Astrocyte (in vitro differentiated cells and primary cell): ENCODE results near the gene PPP1R1B. TPM values are rescaled to one million over a fixed set of nuclear protein-coding genes. Genes with fewer than 3 reads are reported as not detected.

Source experiments
- DNase-seq: peaks from one replicate; pipeline ENCODE4 v3.0.0-alpha.2; 2010; ENCODE audit warnings: low read depth
- FAIRE-seq: peaks from 2 replicates; lab custom pipeline; 2011; peaks lifted over from hg19 to GRCh38; lab: Jason Lieb, UNC
- H2AFZ ChIP-seq: 2 replicates; pipeline ENCODE4 v1.6.0; 2012; ENCODE audit warnings: low read depth, low read length, inconsistent platforms
- H3K27ac ChIP-seq: 2 replicates; pipeline ENCODE4 v1.5.1; 2011; ENCODE audit warnings: low read depth, low read length, inconsistent platforms
- H3K27me3 ChIP-seq: 2 replicates; pipeline ENCODE4 v1.6.0; 2011; ENCODE audit warnings: low read length, inconsistent platforms; ENCODE audit not compliant: insufficient read depth
- H3K36me3 ChIP-seq: 2 replicates; pipeline ENCODE4 v1.5.1; 2011; ENCODE audit warnings: low read length, inconsistent platforms; ENCODE audit not compliant: insufficient read depth
- H3K4me1 ChIP-seq: 2 replicates; pipeline ENCODE4 v1.5.1; 2011; ENCODE audit warnings: low read length, inconsistent platforms; ENCODE audit not compliant: insufficient read depth
- H3K4me2 ChIP-seq: 2 replicates; pipeline ENCODE4 v1.6.0; 2012; ENCODE audit warnings: low read length, inconsistent platforms
- H3K4me3 ChIP-seq: 2 replicates; pipeline ENCODE4 v1.5.1; 2011; ENCODE audit warnings: low read depth, mild to moderate bottlenecking, low read length, inconsistent platforms; ENCODE audit not compliant: insufficient read depth
- H3K79me2 ChIP-seq: 2 replicates; pipeline ENCODE4 v1.6.0; 2012; ENCODE audit warnings: mild to moderate bottlenecking, low read length, inconsistent platforms; ENCODE audit not compliant: insufficient read depth
- H3K9ac ChIP-seq: 2 replicates; pipeline ENCODE4 v1.6.0; 2012; ENCODE audit warnings: mild to moderate bottlenecking, low read length, inconsistent platforms
- H3K9me3 ChIP-seq: 2 replicates; pipeline ENCODE4 v1.5.1; 2012; ENCODE audit warnings: low read depth, mild to moderate bottlenecking, low read length, inconsistent platforms; ENCODE audit not compliant: insufficient read depth
- H4K20me1 ChIP-seq: 2 replicates; pipeline ENCODE4 v1.6.0; 2012; ENCODE audit warnings: low read length, inconsistent platforms; ENCODE audit not compliant: insufficient read depth
- H3K27ac Mint-ChIP-seq: one replicate; pipeline ENCODE4 v1.8.0; 2021; ENCODE audit warnings: mild to moderate bottlenecking, mixed read lengths; ENCODE audit not compliant: unreplicated experiment
- H3K27me3 Mint-ChIP-seq: one replicate; pipeline ENCODE4 v1.8.0; 2021; ENCODE audit warnings: low read depth, mixed read lengths; ENCODE audit not compliant: unreplicated experiment
- H3K36me3 Mint-ChIP-seq: one replicate; pipeline ENCODE4 v1.8.0; 2021; ENCODE audit warnings: low read depth, mixed read lengths; ENCODE audit not compliant: unreplicated experiment
- H3K4me1 Mint-ChIP-seq: one replicate; pipeline ENCODE4 v1.8.0; 2021; ENCODE audit warnings: low read depth, mixed read lengths; ENCODE audit not compliant: unreplicated experiment
- H3K4me3 Mint-ChIP-seq: one replicate; pipeline ENCODE4 v1.8.0; 2021; ENCODE audit warnings: mild to moderate bottlenecking, moderate library complexity, mixed read lengths; ENCODE audit not compliant: unreplicated experiment
- H3K9me3 Mint-ChIP-seq: one replicate; pipeline ENCODE4 v1.8.0; 2021; ENCODE audit warnings: mild to moderate bottlenecking, mixed read lengths; ENCODE audit not compliant: unreplicated experiment
- EZH2 ChIP-seq: IDR thresholded peaks from 2 replicates; pipeline ENCODE4 v1.6.1; 2012; ENCODE audit warnings: mild to moderate bottlenecking, low read length, inconsistent platforms; ENCODE audit not compliant: insufficient read depth
- total RNA-seq: library from RNA; stranded (reverse); gene quantifications from 2 replicates; pipeline ENCODE4 v1.2.1, GENCODE V29; 2021
- TF ChIP-seq, protein P1 (sequence below): IDR thresholded peaks from 2 replicates; pipeline ENCODE4 v1.5.1; 2011; ENCODE audit warnings: low read depth, mild to moderate bottlenecking, inconsistent platforms, low read length, moderate library complexity; ENCODE audit not compliant: insufficient read depth

Gene PPP1R1B
- total RNA-seq, 1 donor from 2014 or later, result 0.39 TPM

GRCh38 chr17:39641097-39641496 is 14.3 kb downstream of the PPP1R1B start:
- peaks cover 50% of the 10 kb centered on the region for H3K4me1 Mint-ChIP-seq
- H3K4me3 Mint-ChIP-seq, result no peak overlapping the region
- Histone ChIP-seq H3K9me3 (no peaks in the 10 kb centered on the region), H2AFZ (no peak overlapping the region), H3K4me1 (peaks cover 28% of the 10 kb centered on the region), H3K9ac (no peak overlapping the region), H3K4me2 (no peak overlapping the region), H4K20me1 (peaks cover 76% of the 10 kb centered on the region), H3K79me2 (peaks cover 81% of the 10 kb centered on the region), H3K27ac (no peak overlapping the region), H3K36me3 (no peaks in the 10 kb centered on the region), H3K27me3 (no peaks in the 10 kb centered on the region), H3K4me3 (no peak overlapping the region)
- no peaks in the 10 kb centered on the region for H3K9me3 Mint-ChIP-seq
- no peak for DNase-seq
- FAIRE-seq, result no peak
- H3K27me3 Mint-ChIP-seq, result no peaks in the 10 kb centered on the region
- TF ChIP-seq EZH2, result no peak
- TF ChIP-seq, protein P1, sequence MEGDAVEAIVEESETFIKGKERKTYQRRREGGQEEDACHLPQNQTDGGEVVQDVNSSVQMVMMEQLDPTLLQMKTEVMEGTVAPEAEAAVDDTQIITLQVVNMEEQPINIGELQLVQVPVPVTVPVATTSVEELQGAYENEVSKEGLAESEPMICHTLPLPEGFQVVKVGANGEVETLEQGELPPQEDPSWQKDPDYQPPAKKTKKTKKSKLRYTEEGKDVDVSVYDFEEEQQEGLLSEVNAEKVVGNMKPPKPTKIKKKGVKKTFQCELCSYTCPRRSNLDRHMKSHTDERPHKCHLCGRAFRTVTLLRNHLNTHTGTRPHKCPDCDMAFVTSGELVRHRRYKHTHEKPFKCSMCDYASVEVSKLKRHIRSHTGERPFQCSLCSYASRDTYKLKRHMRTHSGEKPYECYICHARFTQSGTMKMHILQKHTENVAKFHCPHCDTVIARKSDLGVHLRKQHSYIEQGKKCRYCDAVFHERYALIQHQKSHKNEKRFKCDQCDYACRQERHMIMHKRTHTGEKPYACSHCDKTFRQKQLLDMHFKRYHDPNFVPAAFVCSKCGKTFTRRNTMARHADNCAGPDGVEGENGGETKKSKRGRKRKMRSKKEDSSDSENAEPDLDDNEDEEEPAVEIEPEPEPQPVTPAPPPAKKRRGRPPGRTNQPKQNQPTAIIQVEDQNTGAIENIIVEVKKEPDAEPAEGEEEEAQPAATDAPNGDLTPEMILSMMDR, result no peak
- peaks cover 3% of the 10 kb centered on the region for H3K36me3 Mint-ChIP-seq
- no peak overlapping the region for H3K27ac Mint-ChIP-seq

GRCh38 chr17:39641883-39642282 is 15.1 kb downstream of the PPP1R1B start:
- Histone ChIP-seq H3K4me3 (no peak overlapping the region), H3K4me1 (peaks cover 25% of the 10 kb centered on the region), H3K27me3 (no peaks in the 10 kb centered on the region), H3K9me3 (no peaks in the 10 kb centered on the region), H3K79me2 (peaks cover 86% of the 10 kb centered on the region), H3K4me2 (no peak overlapping the region), H3K9ac (no peak overlapping the region), H3K36me3 (no peaks in the 10 kb centered on the region), H2AFZ (no peak overlapping the region), H3K27ac (no peak overlapping the region), H4K20me1 (peaks cover 82% of the 10 kb centered on the region)
- no peaks in the 10 kb centered on the region for H3K9me3 Mint-ChIP-seq
- no peak overlapping the region for H3K4me3 Mint-ChIP-seq
- FAIRE-seq, result no peak
- H3K27ac Mint-ChIP-seq, result no peak overlapping the region
- peaks cover 50% of the 10 kb centered on the region for H3K4me1 Mint-ChIP-seq
- no peaks in the 10 kb centered on the region for H3K27me3 Mint-ChIP-seq
- DNase-seq, result no peak
- no peak for TF ChIP-seq EZH2
- TF ChIP-seq, protein P1, result no peak
- H3K36me3 Mint-ChIP-seq, result peaks cover 3% of the 10 kb centered on the region

- Mint-ChIP-seq H3K36me3 (peaks cover 3% of the 10 kb centered on the region), H3K4me3 (no peak overlapping the region), H3K9me3 (no peaks in the 10 kb centered on the region), H3K27ac (no peak overlapping the region), H3K4me1 (peaks cover 50% of the 10 kb centered on the region), H3K27me3 (no peaks in the 10 kb centered on the region)
- Histone ChIP-seq H3K9ac (no peak overlapping the region), H2AFZ (no peak overlapping the region), H3K4me1 (peaks cover 24% of the 10 kb centered on the region), H4K20me1 (peaks cover 86% of the 10 kb centered on the region), H3K36me3 (no peaks in the 10 kb centered on the region), H3K4me2 (peak overlapping the region; percentile 31), H3K9me3 (no peaks in the 10 kb centered on the region), H3K27me3 (no peaks in the 10 kb centered on the region), H3K27ac (no peak overlapping the region), H3K4me3 (no peak overlapping the region), H3K79me2 (peaks cover 86% of the 10 kb centered on the region)
- no peak for DNase-seq
- no peak for FAIRE-seq
- TF ChIP-seq, protein P1, result no peak
- TF ChIP-seq EZH2, result no peak
Observed at GRCh38 chr17:39642291-39643074, 15.7 kb downstream of the PPP1R1B start.
